ENCODE results near the gene ARHGEF2.
A peak's percentile ranks its signal among the peaks of the same experiment; 100 is the strongest.
"Not testable (repeated sequence)": the region's sequence is repeated elsewhere in the genome, so short reads cannot be mapped to it uniquely, and the experiment has no call there.

ARHGEF2 gene

GRCh38 chr1:155932081-155932480 is 46.3 kb downstream of the ARHGEF2 start:
- Histone ChIP-seq H3K27me3 (ENCODE audit: control insufficient read depth, low read length) (no peaks in the 10 kb centered on the region), H3K36me3 (ENCODE audit: control insufficient read depth, low read length) (peaks cover 69% of the 10 kb centered on the region), H3F3A (ENCODE audit: control insufficient read depth, insufficient read depth) (peaks cover 11% of the 10 kb centered on the region), H3K4me3 (ENCODE audit: low read length) (peak overlapping the region; percentile 83), H3K79me2 (ENCODE audit: control insufficient read depth, low read length) (peaks cover 69% of the 10 kb centered on the region), H3K4me1 (ENCODE audit: control insufficient read depth, low read length) (peaks cover 41% of the 10 kb centered on the region), H3K27ac (ENCODE audit: low read depth, low read length) (no peak overlapping the region), H3K9me3 (ENCODE audit: control insufficient read depth, insufficient read depth, low read length) (no peaks in the 10 kb centered on the region), H4K20me1 (ENCODE audit: control insufficient read depth, insufficient read depth, low read depth, low read length) (peaks cover 17% of the 10 kb centered on the region), H3K9me2 (replicated peaks; ENCODE audit: control insufficient read depth, low read length) (no peaks in the 10 kb centered on the region), H3K4me2 (ENCODE audit: low read length) (peak overlapping the region; percentile 83)
- no peak for TF ChIP-seq EZH2phosphoT487 (IDR thresholded peaks at IDR 0.05; ENCODE audit: borderline replicate concordance, low read length)

DNA sequence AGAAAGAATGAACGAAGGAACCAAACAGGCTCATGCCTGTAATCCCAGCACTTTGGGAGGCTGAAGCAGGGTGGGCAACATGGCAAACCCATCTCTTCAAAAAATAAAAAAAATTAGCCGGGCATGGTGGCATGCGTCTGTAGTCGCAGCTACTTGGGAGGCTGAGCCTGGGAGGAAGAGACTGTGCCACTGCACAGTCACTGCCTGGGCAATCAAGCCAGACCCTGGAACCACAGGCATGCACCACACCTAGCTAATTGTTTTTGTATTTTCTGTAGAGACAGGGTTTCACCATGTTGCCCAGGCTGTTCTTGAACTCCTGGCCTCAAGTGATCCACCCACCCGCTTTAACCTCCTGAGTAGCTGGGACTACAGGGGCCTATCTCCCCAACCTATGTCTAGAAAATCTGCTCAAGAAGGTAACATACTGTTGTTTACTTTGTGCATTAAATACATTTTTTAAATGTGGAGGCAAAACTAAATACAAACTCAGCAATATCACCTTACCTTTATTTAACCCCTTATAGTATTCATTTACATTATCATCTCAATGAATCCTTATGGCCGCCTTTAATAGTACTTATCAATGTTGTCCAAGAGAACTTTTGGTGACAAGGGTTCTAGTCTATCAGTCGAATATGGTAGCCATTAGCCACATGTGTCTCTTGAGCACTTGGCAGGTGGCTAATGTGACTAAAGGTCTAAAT is 46.9 kb downstream of the ARHGEF2 start:
- H4K20me1 ChIP-seq (ENCODE audit: control insufficient read depth, insufficient read depth, low read depth, low read length), result peaks cover 17% of the 10 kb centered on the region
- H3K27me3 ChIP-seq (ENCODE audit: control insufficient read depth, low read length), result no peaks in the 10 kb centered on the region
- no peak for TF ChIP-seq EZH2phosphoT487 (IDR thresholded peaks at IDR 0.05; ENCODE audit: borderline replicate concordance, low read length)
- TF ChIP-seq, protein P1, sequence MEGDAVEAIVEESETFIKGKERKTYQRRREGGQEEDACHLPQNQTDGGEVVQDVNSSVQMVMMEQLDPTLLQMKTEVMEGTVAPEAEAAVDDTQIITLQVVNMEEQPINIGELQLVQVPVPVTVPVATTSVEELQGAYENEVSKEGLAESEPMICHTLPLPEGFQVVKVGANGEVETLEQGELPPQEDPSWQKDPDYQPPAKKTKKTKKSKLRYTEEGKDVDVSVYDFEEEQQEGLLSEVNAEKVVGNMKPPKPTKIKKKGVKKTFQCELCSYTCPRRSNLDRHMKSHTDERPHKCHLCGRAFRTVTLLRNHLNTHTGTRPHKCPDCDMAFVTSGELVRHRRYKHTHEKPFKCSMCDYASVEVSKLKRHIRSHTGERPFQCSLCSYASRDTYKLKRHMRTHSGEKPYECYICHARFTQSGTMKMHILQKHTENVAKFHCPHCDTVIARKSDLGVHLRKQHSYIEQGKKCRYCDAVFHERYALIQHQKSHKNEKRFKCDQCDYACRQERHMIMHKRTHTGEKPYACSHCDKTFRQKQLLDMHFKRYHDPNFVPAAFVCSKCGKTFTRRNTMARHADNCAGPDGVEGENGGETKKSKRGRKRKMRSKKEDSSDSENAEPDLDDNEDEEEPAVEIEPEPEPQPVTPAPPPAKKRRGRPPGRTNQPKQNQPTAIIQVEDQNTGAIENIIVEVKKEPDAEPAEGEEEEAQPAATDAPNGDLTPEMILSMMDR (IDR thresholded peaks at IDR 0.05; ENCODE audit: low read depth, low read length, poor library complexity, severe bottlenecking), result no peak
- peaks cover 75% of the 10 kb centered on the region for H3K79me2 ChIP-seq (ENCODE audit: control insufficient read depth, low read length)
- H3K27ac ChIP-seq (ENCODE audit: low read depth, low read length), result no peak overlapping the region
- H3K36me3 ChIP-seq (ENCODE audit: control insufficient read depth, low read length), result peaks cover 75% of the 10 kb centered on the region
- H3K9me3 ChIP-seq (ENCODE audit: control insufficient read depth, insufficient read depth, low read length), result no peaks in the 10 kb centered on the region
- peaks cover 11% of the 10 kb centered on the region for H3F3A ChIP-seq (ENCODE audit: control insufficient read depth, insufficient read depth)
- no peaks in the 10 kb centered on the region for H3K9me2 ChIP-seq (replicated peaks; ENCODE audit: control insufficient read depth, low read length)
- H3K4me2 ChIP-seq (ENCODE audit: low read length), result peak overlapping the region; percentile 83
- peak overlapping the region; percentile 83 for H3K4me3 ChIP-seq (ENCODE audit: low read length)
- H3K4me1 ChIP-seq (ENCODE audit: control insufficient read depth, low read length), result peaks cover 41% of the 10 kb centered on the region

- Histone ChIP-seq H3K4me2 (ENCODE audit: low read length) (peak overlapping the region; percentile 5; the same call in 1 of the 2 replicates), H3K36me3 (ENCODE audit: control insufficient read depth, low read length) (peaks cover 83% of the 10 kb centered on the region), H3K4me1 (ENCODE audit: control insufficient read depth, low read length) (peaks cover 41% of the 10 kb centered on the region), H4K20me1 (ENCODE audit: control insufficient read depth, insufficient read depth, low read depth, low read length) (peaks cover 17% of the 10 kb centered on the region), H3K79me2 (ENCODE audit: control insufficient read depth, low read length) (peaks cover 80% of the 10 kb centered on the region), H3K4me3 (ENCODE audit: low read length) (0 out of 2 replicates have a peak overlapping the region, but pooled peaks have one; percentile 20)
- not testable (repeated sequence) for H3K9me2 ChIP-seq (replicated peaks; ENCODE audit: control insufficient read depth, low read length); H3K27ac ChIP-seq (ENCODE audit: low read depth, low read length); H3K9me3 ChIP-seq (ENCODE audit: control insufficient read depth, insufficient read depth, low read length); H3K27me3 ChIP-seq (ENCODE audit: control insufficient read depth, low read length); H3F3A ChIP-seq (ENCODE audit: control insufficient read depth, insufficient read depth)
Observed at GRCh38 chr1:155930725-155931124, 47.6 kb downstream of the ARHGEF2 start.

GRCh38 chr1:155929057-155929456 is 49.3 kb downstream of the ARHGEF2 start:
- H3K4me3 ChIP-seq (ENCODE audit: low read length), result no peak overlapping the region
- H3K27ac ChIP-seq (ENCODE audit: low read depth, low read length), result no peak overlapping the region
- no peak overlapping the region for H3K4me2 ChIP-seq (ENCODE audit: low read length)
- H3K9me3 ChIP-seq (ENCODE audit: control insufficient read depth, insufficient read depth, low read length), result no peaks in the 10 kb centered on the region
- H3K79me2 ChIP-seq (ENCODE audit: control insufficient read depth, low read length), result peaks cover 77% of the 10 kb centered on the region
- peaks cover 17% of the 10 kb centered on the region for H4K20me1 ChIP-seq (ENCODE audit: control insufficient read depth, insufficient read depth, low read depth, low read length)
- 0 out of 2 replicates have a peak, but pooled peaks cover 2% of the 10 kb centered on the region for H3F3A ChIP-seq (ENCODE audit: control insufficient read depth, insufficient read depth)
- no peaks in the 10 kb centered on the region for H3K27me3 ChIP-seq (ENCODE audit: control insufficient read depth, low read length)
- H3K9me2 ChIP-seq (replicated peaks; ENCODE audit: control insufficient read depth, low read length), result no peaks in the 10 kb centered on the region
- H3K4me1 ChIP-seq (ENCODE audit: control insufficient read depth, low read length), result peaks cover 33% of the 10 kb centered on the region
- H3K36me3 ChIP-seq (ENCODE audit: control insufficient read depth, low read length), result peaks cover 97% of the 10 kb centered on the region
- TF ChIP-seq, protein P1 (IDR thresholded peaks at IDR 0.05; ENCODE audit: low read depth, low read length, poor library complexity, severe bottlenecking), result no peak
- TF ChIP-seq EZH2phosphoT487 (IDR thresholded peaks at IDR 0.05; ENCODE audit: borderline replicate concordance, low read length), result no peak
